ENCODE results near the gene NIT2.
"Not testable (repeated sequence)": the region's sequence is repeated elsewhere in the genome, so short reads cannot be mapped to it uniquely, and the experiment has no call there.

Gene NIT2

DNA sequence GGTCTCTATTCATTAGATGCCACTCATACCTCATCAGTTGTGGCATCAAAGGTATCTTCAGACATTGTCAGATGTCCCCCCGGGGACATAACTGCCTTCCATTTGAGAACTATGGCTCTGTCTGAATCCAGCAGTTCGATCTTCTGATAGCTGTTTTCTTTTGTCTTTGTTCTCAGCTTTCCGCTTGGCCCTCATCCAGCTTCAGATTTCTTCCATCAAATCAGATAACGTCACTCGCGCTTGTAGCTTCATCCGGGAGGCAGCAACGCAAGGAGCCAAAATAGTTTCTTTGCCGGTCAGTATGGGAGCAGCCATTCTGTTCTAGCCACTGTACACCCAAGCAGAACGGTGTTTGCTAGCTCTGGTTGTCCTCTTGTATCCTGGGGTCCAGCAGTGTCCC is 4.4 kb downstream of the NIT2 start:
- no peak for DNase-seq (ENCODE audit: low spot score)

DNA sequence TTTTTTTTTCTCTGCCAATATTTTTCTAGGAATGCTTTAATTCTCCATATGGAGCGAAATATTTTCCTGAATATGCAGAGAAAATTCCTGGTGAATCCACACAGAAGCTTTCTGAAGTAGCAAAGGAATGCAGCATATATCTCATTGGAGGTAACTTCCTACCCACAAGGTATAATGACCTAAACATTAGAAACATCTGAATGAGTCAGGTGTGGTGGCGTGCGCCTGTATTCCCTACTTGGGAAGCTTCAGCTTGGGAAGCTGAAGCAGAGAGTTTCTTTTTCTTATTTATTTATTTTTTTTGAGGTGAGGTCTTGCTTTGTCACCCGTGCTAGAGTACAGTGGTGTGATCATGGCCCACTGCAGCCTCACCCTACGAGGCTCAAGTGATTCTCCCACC is 5.2 kb downstream of the NIT2 start:
- DNase-seq (ENCODE audit: low spot score) = no peak

DNA sequence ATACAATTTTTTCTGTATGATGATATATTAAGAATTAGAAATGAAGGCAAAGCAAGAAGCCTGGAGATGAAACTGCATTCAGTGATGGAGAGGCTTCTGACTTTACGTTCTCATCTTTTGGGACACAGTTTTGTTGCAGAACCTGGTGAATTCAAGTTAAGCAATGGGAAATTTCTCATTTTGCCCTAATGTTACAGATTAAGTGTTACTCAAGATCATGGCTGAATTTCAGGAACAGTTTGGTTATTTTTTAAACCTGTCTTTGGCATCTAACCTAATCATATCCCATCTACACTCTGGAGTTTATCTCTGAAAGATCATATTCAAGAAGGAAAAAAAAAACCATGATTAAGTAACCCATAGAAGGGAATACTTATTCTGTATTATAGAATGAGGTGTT is 6.0 kb downstream of the NIT2 start:
- no peak for DNase-seq (ENCODE audit: low spot score)

DNA sequence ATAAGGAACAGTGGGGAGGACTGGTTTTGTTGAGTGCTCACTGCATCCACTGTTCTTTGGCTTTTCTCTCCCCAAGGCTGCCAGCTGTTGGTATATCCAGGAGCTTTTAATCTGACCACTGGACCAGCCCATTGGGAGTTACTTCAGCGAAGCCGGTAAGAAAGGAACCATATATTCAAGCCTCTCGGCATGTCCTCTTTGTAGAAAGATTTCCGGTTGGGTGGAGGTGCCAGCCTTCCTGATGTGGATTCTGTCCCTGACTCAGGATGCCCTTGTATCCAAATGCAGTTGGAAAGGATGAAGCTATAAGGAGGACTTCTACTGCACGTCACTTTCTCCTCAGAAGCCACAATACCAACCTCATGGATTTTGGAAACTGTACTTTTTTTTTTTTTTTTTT is 14.2 kb downstream of the NIT2 start:
- DNase-seq (ENCODE audit: low spot score) = no peak

DNA sequence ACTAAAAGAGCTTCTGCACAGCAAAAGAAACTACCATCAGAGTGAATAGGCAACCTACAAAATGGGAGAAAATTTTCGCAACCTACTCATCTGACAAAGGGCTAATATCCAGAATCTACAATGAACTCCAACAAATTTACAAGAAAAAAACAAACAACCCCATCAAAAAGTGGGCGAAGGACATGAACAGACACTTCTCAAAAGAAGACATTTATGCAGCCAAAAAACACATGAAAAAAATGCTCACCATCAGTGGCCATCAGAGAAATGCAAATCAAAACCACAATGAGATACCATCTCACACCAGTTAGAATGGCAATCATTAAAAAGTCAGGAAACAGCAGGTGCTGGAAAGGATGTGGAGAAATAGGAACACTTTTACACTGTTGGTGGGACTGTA is 17.2 kb downstream of the NIT2 start:
- not testable (repeated sequence) for DNase-seq (ENCODE audit: low spot score)

DNA sequence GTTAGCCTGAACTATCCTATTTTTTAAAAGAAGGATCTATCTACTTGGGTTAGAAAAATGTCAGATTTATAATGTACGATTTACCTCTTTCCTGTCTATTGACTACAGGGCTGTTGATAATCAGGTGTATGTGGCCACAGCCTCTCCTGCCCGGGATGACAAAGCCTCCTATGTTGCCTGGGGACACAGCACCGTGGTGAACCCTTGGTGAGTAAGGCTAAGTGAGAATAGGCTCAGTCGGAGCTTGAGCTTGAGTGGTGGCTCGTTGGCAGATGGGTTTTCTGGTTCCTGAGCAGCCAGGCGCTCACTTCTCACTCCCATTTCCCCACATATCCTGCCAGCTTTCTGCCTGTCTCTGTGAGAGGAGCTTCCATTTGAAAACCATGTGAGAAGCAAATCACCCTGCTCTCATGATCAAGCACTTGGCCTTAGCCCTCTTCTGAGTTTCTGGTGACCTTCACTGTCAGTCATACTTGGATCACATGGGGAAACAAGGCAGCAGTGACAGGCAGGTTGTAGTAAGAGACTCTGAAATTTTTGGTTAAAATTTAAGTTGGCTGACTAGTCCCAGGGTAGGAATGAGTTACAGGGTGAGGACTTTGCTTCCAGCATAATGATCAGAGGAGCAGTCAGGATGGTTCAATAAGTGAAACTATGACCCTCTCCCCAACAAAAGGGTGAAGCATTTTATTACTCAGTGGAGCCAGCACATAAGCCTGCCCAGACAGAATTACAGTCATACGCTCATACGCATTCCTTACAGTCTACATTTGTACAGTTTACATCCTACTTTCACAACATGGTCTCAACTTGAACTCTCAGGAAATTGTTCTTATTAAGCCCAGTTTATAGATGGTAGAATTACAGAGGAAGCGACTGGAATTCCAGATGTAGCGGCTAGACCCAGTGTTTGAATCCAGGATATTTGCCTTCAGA is 18.0 kb downstream of the NIT2 start:
- peak; percentile 18 for DNase-seq (ENCODE audit: low spot score)

DNA sequence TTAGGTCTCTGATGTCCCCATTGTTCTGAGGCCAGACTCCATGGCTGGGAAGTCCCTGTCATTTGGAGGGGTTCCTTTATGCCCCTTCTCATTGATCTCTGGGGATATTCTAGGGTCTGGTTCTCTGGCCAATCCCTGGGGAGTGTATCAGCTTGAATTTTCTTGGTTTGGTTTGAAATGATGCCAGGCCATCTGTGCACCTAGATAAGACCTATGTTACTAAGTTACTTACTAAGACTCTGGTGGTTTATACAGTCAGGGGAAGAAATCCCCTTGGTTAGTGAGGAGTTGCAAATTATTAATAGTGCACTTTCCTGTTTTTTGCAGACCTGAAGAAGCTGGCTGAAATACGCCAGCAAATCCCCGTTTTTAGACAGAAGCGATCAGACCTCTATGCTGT is 20.3 kb downstream of the NIT2 start:
- DNase-seq (ENCODE audit: low spot score) = no peak

DNA sequence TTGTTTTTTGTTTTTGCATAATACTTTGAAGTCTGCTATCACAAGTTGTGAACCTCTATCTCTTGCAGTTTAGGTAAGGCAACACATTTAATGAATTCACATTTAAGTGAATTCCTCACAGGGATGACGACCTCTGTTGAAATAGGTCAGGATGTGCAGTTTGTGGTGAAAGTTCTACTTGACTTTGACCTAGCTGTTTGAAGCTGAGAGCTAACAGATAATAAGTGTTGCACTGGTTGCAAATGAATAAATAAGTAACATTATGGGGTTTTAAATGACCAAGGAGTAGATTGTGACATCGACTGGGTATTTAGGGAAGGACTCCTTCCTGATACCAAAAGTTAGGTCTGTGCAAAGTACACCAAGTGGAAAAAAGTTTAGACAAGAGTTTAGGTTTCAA is 23.9 kb downstream of the NIT2 start:
- DNase-seq (ENCODE audit: low spot score) = no peak

DNA sequence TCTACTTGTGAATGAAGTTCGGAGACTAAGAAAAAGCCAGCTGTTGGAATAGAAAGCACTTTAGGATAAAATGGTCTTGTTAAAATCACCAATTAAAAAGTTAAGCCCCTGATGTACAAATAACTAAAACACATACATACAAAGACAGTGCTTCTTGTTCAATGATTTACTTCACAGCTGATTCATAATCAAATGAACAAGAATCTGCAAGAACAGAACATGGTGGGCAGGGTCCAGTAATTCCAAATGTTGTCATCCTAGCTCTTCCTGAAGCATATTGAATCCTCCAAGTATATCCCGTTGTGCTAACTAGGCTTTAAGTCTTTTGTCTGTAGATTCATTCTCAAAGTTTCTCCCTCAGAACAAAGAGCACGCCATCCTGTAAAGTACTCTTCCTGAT is 24.5 kb downstream of the NIT2 start:
- no peak for DNase-seq (ENCODE audit: low spot score)

DNA sequence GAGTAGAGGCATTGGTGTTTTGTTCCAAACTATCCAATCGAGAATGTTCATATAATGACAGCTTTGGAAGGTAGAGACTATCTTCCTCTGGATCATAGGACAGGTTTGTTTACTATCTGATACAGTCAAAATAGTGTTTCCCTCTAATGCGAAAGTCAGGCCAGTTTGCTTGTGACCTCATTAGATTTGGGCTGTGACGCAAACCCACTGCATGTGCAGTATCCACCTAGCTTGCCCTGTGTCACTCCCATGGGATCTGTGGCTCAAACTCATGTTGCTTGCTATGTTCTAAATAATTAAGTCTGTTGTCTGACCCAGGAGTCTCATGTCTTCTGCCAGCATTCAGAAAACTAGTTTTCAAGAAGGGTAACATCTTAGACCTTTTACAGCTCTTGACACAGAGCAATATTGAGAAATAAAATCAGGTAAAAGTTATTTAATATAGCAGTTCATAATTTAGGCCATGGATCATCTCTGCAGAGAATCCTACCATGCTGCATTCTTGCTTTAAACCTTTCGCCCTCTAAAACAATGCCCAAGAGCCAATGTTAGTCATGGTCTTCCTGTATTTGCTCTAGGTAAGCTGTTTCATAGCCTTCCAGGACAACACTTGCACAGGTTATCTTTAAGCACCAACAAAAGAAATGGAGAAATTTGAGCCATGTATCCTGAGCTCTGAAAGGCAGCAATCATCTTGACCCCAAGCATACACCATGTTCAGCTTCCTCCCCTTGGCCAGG is 26.4 kb downstream of the NIT2 start:
- no peak for DNase-seq (ENCODE audit: low spot score)

DNA sequence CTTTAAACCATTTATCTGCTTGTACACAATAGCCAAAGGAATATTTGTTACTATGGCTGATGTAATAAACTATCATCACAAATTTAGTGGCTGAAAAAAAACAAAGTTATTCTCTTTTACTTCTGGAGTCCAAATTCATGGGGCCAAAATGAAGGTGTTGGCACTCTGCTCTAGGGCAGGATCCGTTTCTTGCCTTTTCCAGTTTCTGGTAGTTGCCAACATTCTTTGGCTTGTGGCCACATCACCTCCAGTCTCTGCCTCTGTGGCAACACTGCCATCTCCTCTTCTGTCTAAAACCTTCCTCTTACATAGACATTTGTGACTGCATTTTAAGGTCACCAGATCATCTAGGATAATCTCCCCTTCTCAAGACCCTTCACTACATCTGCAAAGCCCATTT is 27.3 kb downstream of the NIT2 start:
- no peak for DNase-seq (ENCODE audit: low spot score)

DNA sequence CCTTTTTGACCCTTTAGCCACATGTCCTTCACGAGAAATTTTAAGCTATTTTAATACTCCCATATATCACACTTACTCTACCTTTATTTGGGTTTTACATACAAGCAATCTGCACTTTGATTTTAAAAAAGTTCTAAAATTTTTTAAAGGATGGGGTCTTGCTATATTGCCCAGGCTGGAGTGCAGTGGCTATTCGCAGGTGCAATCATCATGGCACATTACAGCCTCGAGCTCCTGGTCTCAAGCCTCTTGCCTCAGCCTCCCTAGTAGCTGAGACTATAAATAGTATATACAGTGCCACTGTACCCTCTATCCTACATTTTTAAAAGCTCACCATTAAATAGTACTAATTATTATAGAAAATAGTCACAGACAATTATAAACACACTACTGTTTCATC is 29.9 kb downstream of the NIT2 start:
- no peak for DNase-seq (ENCODE audit: low spot score)

DNA sequence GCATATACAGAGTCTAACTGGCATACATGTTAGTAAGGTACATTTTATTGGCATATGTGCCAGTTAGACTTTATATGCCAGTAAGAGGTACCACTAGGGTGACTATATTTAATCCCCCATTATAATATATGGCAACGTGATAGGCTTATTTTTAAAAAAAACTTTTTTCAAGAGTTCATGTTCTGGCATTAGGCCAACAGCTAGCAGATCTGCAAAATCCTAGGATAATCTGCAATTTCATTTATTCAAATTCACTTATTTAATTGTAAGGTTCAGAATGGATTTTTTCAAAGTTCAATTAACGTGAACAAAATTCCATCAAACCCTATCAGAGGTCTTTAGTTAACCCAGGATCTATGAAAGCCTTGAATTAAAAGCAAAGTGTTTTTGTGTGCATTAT is 31.9 kb downstream of the NIT2 start:
- no peak for DNase-seq (ENCODE audit: low spot score)

DNA sequence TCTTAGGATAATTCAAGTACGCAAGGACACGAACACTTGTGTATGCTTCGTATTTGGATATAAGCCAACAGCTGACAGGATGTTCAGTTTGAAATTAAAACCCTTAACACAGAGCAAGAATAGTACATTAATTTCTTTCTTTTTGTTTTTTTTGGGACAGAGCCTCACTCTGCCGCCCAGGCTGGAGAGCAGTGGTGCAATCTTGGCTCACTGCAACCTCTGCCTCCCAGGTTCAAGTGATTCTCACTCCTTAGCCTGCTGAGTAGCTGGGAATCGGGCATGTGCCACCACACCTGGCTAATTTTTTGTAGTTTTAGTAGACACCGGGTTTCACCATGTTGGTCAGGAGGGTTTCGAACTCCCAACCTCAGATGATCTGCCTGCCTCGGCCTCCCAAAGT is 33.9 kb downstream of the NIT2 start:
- no peak for DNase-seq (ENCODE audit: low spot score)

DNA sequence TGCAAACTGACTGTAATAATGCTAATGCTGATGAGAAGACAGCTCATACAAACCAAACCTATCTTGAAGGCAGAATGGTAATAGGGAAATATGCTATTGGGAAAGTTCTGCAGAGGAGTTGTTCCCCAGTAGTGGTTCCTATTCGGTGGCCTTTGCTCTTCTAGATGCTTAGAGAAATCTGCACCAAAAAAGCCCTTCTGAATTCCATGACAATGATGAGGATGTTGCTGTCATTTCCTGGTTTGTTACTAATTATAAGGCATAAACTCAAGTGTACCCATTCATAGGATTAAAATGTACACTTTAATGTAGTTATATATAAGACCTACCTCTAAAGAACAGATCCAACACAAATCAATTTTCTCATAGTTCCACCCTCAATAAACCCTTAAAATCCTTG is 36.2 kb downstream of the NIT2 start:
- peak; percentile 24 for DNase-seq (ENCODE audit: low spot score)

DNA sequence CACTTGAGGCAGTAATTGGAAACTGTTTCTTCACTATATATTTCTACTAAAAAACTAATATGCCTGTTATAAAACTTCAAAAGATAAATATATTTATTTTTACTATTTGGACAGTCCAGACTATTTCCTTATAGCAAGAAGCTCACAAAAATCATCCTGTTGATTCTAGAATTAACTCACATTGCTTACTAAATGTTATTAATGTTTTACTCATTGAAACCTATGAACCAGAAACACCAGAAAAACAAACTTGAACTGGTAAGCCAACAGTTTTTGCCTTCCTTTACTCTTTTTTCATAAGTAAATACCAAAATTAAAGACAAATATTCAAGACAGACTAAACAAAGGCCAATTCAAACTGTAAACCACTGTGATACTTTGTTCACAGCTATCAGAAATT is 40.0 kb downstream of the NIT2 start:
- no peak for DNase-seq (ENCODE audit: low spot score)

DNA sequence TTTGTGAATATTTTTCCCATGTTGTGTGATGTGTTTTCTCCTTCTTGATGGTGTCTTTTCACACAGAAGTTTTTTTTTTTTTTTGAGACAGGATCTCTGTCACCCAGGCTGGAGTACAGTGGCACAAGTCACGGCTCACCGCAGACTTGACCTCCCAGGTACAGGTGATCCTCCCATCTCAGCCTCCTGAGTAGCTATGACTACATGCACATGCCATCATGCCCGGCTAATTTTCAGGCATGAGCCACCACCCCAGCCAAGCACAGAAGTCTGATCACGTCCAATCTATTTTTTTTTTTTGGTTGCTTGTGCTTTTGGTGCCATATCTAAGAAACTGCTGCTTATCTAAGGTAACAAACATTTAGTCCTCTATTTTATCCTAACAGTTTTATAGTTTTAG is 41.7 kb downstream of the NIT2 start:
- no peak for DNase-seq (ENCODE audit: low spot score)

DNA sequence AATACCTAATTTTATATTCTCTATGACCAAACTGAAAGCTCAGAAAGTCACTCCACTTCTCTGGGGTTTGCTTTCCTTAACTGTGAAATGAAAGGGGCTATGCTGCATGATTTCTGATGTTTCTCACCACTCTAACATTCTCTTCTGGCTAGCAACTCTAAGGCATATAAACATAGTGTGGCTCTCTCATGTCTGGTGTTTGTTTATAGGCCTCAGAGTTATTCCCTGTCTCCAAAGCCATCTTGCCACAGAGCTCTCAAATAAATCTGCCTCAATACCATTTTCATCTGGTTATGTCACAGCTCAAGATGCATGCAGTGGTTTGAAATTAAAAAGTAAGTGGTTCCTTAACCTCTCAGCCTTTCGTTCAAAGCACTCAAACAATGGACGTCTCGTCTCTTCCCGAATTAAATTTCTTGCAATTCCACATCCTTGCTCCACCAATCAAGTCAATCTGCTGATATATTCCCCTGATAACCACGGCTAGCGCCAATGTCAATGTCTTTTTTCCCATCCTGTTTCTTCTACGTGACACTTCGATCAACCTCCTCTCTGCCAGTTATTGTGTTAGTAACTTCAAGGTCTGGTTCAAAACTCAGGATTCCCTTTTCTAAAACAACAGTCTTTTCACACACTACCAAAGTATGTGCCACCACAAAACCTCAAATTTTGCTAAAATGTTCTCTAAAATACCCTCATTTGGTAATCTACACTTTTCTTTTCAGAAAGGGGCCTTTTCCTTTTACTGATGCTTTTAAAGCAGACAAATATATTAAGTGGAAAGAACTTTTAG is 50.4 kb downstream of the NIT2 start:
- DNase-seq (ENCODE audit: low spot score) = no peak

DNA sequence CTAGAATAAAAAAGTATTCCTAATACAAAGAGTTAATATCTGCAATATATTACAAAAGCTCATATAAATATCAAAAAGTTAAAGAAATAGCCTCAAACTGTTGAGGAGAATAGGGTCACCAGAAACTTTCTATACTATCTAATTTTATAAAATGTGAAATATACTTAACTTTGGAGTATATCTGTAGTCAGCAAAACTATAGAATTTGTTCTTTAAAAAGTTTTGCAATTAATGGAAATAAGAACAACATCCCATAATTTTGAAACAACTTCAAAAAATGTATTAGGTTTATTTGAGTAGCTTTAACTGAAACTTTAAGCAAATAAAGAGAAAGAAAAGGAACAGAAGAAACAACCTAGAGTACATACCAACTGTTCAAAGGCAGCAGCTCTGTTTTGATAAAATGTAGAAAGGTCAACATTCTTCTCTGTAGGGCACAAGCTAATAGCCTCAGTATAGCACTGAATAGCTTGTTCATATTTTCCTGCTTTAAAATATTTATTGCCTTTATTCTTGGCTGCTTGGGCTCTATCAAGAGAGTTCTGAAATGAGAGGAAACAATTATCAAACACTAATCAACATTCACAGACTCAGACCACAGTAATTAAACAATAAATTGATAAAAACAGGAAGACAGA is 52.0 kb downstream of the NIT2 start:
- no peak for DNase-seq (ENCODE audit: low spot score)

DNA sequence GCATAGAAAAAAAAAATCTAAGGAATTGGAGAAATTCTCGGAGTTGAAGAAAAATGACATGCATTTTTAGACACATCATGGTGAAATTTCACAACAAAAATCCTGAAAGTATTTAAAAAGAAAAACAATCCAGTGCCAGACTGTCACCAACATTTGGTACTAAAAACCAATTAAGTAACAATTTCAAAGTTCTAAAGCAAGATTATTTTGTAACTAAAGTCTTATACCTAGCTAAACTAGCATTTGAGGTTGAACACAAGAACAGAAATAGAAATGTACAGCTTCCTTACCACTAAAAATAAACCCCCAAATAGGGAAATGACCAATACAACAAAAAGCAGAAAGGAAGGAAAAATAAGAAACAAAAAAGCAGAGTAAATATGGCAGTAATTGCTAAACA is 54.5 kb downstream of the NIT2 start:
- DNase-seq (ENCODE audit: low spot score) = no peak

DNA sequence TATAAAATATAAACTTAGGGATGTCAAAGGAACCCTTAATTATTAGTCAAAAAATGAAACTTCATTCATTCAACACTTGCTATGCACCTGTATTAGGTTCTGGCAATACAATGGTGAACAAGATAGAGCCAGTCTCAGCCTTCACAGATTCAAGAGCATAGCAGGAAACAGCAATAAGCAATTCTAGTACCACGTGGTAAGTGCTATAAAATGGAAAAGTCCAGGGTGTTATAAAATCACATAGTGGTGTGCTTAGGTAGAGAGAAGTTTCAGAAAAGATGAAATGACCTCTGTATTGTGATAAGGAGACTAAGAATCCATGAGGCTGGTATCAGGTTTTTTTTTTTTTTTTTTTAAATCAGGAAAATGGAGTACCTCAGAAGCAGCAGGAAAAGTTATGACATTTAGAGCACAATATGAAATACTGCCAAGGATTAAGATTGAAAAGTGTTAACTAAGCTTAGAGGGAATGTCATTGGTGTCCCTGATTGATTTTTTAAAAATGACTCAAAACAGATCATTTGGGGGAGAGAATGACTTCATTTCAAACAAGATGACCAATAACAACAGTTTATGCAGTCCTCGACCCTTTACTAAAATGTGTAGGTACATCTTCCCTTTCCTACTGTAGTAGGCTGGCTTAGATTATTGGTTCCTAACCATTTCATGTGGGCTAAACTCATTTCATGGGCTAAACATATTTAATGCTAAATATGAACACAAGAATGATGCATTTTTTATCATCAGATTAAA is 61.3 kb downstream of the NIT2 start:
- DNase-seq (ENCODE audit: low spot score) = no peak

DNA sequence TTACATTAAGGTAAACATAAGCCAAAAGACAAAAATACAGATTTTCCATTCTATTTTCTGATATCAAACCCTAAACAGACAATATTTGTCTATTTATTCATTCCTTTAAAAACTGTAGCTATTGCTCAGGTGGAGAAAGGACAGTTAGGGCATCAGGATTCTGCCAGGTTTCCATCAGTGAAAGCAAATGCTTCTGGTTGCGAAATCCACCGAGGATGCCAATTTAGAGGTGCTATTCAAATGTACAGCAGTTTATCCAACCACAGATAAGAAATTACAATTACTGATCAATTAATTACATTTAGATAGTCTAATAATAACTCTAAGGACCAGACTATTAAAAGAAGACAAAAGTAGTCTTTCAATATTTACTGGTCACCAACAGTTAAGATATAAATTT is 62.4 kb downstream of the NIT2 start:
- no peak for DNase-seq (ENCODE audit: low spot score)
